HepG2 (cell line): ENCODE measurements around the gene ZNF804B.

Source experiments
- CEBPB ChIP-seq: IDR thresholded peaks from 2 replicates; pipeline ENCODE4 v1.6.1; 2011; ENCODE audit warnings: low read depth, low read length, improper control_type of control experiment, borderline replicate concordance
- JUND ChIP-seq: sonication (generic); formaldehyde crosslinking; IDR thresholded peaks from 2 replicates; pipeline ENCODE4 v1.8.0; 2022; ENCODE audit warnings: mild to moderate bottlenecking, missing genetic modification reagents
- POLR2A ChIP-seq, 2 experiments: IDR thresholded peaks; 2 replicates each; pipeline ENCODE4 v1.6.1; 2011; ENCODE audit warnings: low read depth in 2 of 2, low read length in 2 of 2, mild to moderate bottlenecking in 1 of 2, moderate library complexity in 1 of 2; ENCODE audit not compliant: insufficient read depth in 1 of 2
- POLR2AphosphoS2 ChIP-seq: IDR thresholded peaks from 2 replicates; pipeline ENCODE4 v1.6.1; 2011; ENCODE audit warnings: low read depth, low read length, improper control_type of control experiment
- POLR2G ChIP-seq: fragments of 200-400 bp; formaldehyde crosslinking; IDR thresholded peaks from 2 replicates; pipeline ENCODE4 v1.6.1; 2018; ENCODE audit warnings: mild to moderate bottlenecking, low read depth, low read length, moderate library complexity
- RFX5 ChIP-seq: IDR thresholded peaks from 2 replicates; pipeline ENCODE4 v1.6.1; 2011; ENCODE audit warnings: low read depth, low read length, improper control_type of control experiment
- RORA ChIP-seq: sonication (generic); formaldehyde crosslinking; IDR thresholded peaks from 2 replicates; pipeline ENCODE4 v1.5.0; 2020; ENCODE audit warnings: mild to moderate bottlenecking, missing genetic modification reagents, moderate library complexity
- SUZ12 ChIP-seq: fragments of 150-350 bp; IDR thresholded peaks from 2 replicates; pipeline ENCODE4 v1.6.1; 2014; ENCODE audit warnings: low read depth, low read length
- YY1 ChIP-seq: IDR thresholded peaks from 2 replicates; pipeline ENCODE4 v1.6.1; 2011; ENCODE audit warnings: low read length, low read depth, moderate library complexity, mild to moderate bottlenecking; ENCODE audit not compliant: insufficient read depth, insufficient replicate concordance
- ZNF207 ChIP-seq: fragments of 450-650 bp; IDR thresholded peaks from 2 replicates; pipeline ENCODE4 v1.6.1; 2016; ENCODE audit warnings: antibody characterized with exemption, borderline replicate concordance
- TF ChIP-seq, protein P1 (sequence below): sonication (generic); formaldehyde crosslinking; IDR thresholded peaks from 2 replicates; pipeline ENCODE4 v1.4.0; 2020; ENCODE audit warnings: missing genetic modification reagents; ENCODE audit errors: not compliant biosample characterization
- TF ChIP-seq, protein P2 (sequence below): sonication (generic); formaldehyde crosslinking; IDR thresholded peaks from 2 replicates; pipeline ENCODE4 v1.5.0; 2020; ENCODE audit warnings: mild to moderate bottlenecking, missing genetic modification reagents, moderate library complexity
- TF ChIP-seq, protein P3 (sequence below): sonication (generic); formaldehyde crosslinking; IDR thresholded peaks from 2 replicates; pipeline ENCODE4 v1.4.0; 2020; ENCODE audit warnings: missing genetic modification reagents, borderline replicate concordance

DNA sequence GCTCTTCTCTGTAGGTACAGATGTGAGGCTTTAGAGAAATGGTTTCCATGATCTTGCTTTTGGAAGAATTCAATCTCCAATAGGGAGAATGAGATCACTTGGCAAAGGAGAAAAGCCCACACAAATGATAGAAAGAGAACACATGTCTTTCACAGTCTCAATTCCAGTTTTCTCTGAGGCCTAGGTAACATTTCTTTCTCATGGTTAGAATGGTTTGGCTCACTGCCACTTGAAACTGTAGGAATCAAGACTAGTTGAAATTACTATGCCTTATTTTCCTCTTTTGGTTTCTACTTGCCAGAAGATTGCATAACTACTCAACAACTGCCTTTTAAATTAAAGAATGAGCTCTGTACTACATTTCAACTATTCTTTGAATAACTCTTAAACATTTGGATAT, 312.6 kb downstream of the ZNF804B start:
- TF ChIP-seq CEBPB (no peak), POLR2AphosphoS2 (no peak), RFX5 (no peak), ZNF207 (no peak), JUND (no peak), POLR2G (no peak), SUZ12 (no peak), RORA (no peak), POLR2A (IDR thresholded peaks at IDR 0.05; ENCODE audit: insufficient read depth in 1 of 2, low read depth in 2 of 2, low read length in 2 of 2) (no peak), YY1 (no peak)
- TF ChIP-seq, protein P1, sequence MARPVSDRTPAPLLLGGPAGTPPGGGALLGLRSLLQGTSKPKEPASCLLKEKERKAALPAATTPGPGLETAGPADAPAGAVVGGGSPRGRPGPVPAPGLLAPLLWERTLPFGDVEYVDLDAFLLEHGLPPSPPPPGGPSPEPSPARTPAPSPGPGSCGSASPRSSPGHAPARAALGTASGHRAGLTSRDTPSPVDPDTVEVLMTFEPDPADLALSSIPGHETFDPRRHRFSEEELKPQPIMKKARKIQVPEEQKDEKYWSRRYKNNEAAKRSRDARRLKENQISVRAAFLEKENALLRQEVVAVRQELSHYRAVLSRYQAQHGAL (CRISPR knock-in tag), result no peak
- TF ChIP-seq, protein P2, sequence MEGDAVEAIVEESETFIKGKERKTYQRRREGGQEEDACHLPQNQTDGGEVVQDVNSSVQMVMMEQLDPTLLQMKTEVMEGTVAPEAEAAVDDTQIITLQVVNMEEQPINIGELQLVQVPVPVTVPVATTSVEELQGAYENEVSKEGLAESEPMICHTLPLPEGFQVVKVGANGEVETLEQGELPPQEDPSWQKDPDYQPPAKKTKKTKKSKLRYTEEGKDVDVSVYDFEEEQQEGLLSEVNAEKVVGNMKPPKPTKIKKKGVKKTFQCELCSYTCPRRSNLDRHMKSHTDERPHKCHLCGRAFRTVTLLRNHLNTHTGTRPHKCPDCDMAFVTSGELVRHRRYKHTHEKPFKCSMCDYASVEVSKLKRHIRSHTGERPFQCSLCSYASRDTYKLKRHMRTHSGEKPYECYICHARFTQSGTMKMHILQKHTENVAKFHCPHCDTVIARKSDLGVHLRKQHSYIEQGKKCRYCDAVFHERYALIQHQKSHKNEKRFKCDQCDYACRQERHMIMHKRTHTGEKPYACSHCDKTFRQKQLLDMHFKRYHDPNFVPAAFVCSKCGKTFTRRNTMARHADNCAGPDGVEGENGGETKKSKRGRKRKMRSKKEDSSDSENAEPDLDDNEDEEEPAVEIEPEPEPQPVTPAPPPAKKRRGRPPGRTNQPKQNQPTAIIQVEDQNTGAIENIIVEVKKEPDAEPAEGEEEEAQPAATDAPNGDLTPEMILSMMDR (CRISPR knock-in tag), result no peak
- TF ChIP-seq, protein P3, sequence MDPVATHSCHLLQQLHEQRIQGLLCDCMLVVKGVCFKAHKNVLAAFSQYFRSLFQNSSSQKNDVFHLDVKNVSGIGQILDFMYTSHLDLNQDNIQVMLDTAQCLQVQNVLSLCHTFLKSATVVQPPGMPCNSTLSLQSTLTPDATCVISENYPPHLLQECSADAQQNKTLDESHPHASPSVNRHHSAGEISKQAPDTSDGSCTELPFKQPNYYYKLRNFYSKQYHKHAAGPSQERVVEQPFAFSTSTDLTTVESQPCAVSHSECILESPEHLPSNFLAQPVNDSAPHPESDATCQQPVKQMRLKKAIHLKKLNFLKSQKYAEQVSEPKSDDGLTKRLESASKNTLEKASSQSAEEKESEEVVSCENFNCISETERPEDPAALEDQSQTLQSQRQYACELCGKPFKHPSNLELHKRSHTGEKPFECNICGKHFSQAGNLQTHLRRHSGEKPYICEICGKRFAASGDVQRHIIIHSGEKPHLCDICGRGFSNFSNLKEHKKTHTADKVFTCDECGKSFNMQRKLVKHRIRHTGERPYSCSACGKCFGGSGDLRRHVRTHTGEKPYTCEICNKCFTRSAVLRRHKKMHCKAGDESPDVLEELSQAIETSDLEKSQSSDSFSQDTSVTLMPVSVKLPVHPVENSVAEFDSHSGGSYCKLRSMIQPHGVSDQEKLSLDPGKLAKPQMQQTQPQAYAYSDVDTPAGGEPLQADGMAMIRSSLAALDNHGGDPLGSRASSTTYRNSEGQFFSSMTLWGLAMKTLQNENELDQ (CRISPR knock-in tag), result no peak
